ENCODE data around the gene BMP7. TPM values are rescaled to one million over a fixed set of nuclear protein-coding genes. Genes with fewer than 3 reads are reported as not detected.
"Not testable (repeated sequence)": the region's sequence is repeated elsewhere in the genome, so short reads cannot be mapped to it uniquely, and the experiment has no call there.

BMP7 gene
- total RNA-seq, 2 experiments from 2014 or later = not detected

DNA sequence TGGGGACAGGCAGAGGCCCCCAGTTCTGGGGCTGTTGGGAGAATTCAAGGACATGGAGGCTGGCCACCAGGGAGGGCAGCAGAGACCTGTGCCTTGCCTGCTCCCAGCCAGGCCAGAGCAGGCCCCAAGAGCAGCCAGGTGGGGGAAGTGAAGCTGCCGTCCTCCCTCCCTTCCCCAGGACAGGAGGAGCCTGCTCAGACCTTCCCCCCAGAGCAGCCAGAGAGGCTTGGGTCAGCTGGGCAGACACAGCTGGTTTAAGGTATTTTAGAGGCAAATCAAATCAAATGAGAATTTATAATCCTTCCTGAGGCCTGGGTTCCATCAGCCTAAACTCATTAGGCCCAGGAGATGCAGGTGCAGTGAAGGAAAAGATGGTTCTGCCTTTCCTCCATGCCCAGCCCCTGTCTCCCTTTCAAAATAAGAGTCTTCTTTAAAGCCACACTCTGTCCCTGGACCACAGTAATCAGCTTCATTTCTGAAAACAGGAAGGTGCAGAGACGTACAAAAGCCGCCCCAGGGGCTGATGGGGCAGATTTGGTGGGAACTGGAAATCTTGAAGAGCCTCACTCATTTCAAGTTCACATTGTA, 21.7 kb downstream of the BMP7 start:
- POLR2A ChIA-PET = no interaction called here
- Mint-ChIP-seq H3K27me3 (peaks cover 4% of the 10 kb centered on the region), H3K36me3 (no peaks in the 10 kb centered on the region), H3K27ac (no peak overlapping the region), H3K4me1 (no peaks in the 10 kb centered on the region), H3K4me3 (no peak overlapping the region), H3K9me3 (no peaks in the 10 kb centered on the region)
- no peak for ATAC-seq (ENCODE audit: low read depth)
- no peak for DNase-seq

DNA sequence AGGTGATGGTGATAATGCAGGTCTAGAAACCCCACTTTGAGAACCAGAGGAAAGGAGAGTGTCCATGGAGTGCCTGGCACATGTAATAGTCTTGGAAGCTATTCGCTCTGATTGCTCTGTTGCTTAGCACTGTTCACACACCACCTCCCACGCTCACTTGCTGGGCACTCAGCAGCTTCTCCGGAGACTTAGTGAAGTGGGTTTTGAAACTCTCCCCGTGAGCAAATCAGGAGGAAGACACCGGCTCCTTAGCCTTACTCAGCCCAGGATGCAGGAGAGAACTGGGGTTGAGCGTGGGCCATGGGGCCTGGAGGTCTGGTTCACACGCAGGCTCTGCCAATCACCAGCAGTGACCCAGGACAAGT, 22.2 kb downstream of the BMP7 start:
- H3K36me3 Mint-ChIP-seq = no peaks in the 10 kb centered on the region

DNA sequence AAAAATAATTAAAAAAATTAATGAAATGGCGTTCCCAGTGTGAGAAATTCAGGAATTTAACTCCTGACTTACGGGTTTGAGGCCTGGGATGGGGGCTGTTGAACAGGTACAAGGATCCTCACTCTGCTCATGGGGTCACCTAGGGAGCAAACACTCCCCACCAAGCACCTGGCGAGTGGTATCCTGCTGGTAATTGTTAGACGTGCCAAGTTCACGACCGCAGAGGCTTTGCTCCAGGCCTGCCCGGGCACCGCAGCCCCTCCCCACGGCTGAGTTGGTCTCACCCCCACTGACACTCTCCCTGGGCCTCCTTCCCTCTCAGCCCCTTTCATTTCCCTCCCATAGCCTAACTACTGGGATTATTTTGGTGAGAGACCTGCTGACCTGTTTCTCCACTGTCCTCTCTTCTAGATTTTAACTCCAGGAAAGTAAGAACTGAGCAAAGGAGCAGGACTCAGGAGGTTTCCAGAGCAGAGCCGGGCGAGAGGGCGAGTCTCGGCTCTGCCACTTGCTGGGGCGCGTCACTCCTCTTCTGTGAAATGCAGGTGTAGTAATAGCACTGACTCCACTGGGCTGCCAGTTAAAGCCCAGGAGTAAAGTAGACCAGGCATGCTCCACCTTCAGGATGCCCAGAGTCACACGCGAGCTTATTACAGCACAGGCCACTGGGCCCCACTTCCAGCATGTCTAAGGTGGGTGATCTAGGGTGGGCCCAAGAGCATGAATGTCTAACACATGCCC, 22.8 kb downstream of the BMP7 start:
- H3K36me3 Mint-ChIP-seq = no peaks in the 10 kb centered on the region
- no peaks in the 10 kb centered on the region for H3K4me1 Mint-ChIP-seq
- H3K4me3 Mint-ChIP-seq = no peak overlapping the region
- POLR2A ChIA-PET = no interaction called here
- no peak overlapping the region for H3K27ac Mint-ChIP-seq
- DNase-seq (no peak), ATAC-seq (ENCODE audit: low read depth) (no peak)
- no peaks in the 10 kb centered on the region for H3K9me3 Mint-ChIP-seq
- peaks cover 2% of the 10 kb centered on the region for H3K27me3 Mint-ChIP-seq

More for the DNA sequence above, 22.2 kb downstream of the BMP7 start:
- no peak overlapping the region for H3K27ac Mint-ChIP-seq
- no peaks in the 10 kb centered on the region for H3K9me3 Mint-ChIP-seq
- no peak for ATAC-seq (ENCODE audit: low read depth)
- POLR2A ChIA-PET = no interaction called here
- H3K4me3 Mint-ChIP-seq = no peak overlapping the region
- peaks cover 4% of the 10 kb centered on the region for H3K27me3 Mint-ChIP-seq
- H3K4me1 Mint-ChIP-seq = no peaks in the 10 kb centered on the region
- no peak for DNase-seq

DNA sequence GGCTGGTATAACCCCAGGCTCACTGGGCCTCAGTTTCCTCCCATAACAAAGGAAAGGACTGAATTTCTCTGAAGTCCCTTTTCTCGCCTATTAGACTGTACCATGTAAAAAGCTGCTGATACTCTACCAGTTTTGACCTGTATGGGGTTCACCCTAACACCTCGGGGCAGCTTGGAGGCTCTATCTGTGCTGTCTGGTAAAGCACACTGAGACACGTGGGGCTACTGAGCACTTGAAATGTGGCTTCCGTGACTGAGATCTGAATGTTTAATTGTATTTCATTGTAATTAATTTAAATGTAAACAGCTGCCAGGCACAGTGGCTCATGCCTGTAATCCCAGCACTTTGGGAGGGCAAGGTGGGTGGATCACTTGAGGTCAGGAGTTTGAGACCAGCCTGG, 24.0 kb downstream of the BMP7 start:
- Mint-ChIP-seq H3K9me3 (no peaks in the 10 kb centered on the region), H3K4me1 (no peaks in the 10 kb centered on the region), H3K4me3 (no peak overlapping the region), H3K36me3 (no peaks in the 10 kb centered on the region), H3K27me3 (peaks cover 4% of the 10 kb centered on the region), H3K27ac (no peak overlapping the region)
- no peak for DNase-seq
- no peak for ATAC-seq (ENCODE audit: low read depth)
- POLR2A ChIA-PET = no interaction called here

DNA sequence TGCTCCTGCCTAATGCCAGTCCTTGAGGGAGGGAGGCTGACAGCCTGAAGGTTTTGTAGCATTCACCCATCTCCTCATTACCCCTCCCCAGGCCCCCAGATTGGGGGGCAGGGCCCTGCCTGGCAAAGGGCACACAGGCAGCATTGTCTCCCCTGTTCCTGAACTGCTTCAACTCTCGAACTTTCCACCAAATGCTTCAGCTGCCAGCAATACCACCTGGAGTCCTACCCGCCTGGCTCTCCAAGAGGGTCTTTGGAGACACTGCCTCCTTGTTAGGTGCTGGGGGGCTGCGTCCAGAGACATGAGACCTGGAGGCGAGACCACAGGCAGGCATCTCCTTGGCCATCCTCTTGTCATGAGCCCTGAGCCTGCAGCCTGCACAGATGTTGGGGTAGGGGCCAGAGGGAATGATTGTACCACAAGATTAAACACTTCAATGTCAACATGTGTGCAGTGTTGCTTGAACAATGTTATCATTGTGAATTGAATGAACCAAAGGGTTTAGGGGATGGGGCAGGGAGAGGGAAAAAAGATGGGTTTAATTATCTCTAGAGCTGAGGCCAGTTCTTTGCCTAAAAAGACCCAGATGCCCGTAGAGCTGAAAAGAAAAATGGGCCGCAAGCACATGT, 25.0 kb downstream of the BMP7 start:
- DNase-seq = no peak
- Mint-ChIP-seq H3K9me3 (no peaks in the 10 kb centered on the region), H3K27me3 (peaks cover 7% of the 10 kb centered on the region), H3K36me3 (no peaks in the 10 kb centered on the region), H3K4me3 (no peak overlapping the region), H3K27ac (no peak overlapping the region), H3K4me1 (no peaks in the 10 kb centered on the region)
- no peak for ATAC-seq (ENCODE audit: low read depth)
- POLR2A ChIA-PET = no interaction called here

DNA sequence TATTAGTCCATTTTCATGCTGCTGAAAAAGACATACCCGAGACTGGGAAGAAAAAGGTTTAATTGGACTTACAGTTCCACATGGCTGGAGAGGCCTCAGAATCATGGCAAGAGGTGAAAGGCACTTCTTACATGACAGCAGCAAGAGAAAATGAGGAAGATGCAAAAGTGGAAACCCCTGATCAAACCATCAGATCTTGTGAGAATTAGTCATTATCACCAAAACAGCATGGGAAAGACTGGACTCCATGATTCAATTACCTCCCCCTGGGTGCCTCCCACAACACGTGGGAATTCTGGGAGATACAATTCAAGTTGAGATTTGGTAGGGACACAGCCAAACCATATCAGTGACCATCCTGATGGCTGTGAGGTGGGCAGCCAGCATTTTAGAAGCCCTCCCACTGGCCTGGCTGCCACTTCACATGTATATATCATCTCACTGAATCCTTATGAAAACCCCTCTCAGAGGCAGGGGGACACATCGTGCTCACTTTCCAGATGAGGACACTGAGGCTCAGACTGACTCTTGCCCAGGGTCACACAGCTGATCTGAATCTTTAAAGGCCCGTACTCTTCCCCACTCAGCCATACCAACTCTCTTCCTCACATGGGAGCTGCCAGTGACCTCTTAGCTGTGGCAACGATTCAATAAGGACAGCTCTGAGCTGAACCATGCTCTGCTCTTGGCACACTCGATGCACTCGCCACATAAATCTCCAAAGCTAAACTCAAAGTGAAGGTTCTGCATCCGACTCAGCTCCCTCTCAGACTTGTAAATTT, 25.7 kb downstream of the BMP7 start:
- Mint-ChIP-seq H3K4me1 (no peaks in the 10 kb centered on the region), H3K36me3 (no peaks in the 10 kb centered on the region)
- POLR2A ChIA-PET = no interaction called here

DNA sequence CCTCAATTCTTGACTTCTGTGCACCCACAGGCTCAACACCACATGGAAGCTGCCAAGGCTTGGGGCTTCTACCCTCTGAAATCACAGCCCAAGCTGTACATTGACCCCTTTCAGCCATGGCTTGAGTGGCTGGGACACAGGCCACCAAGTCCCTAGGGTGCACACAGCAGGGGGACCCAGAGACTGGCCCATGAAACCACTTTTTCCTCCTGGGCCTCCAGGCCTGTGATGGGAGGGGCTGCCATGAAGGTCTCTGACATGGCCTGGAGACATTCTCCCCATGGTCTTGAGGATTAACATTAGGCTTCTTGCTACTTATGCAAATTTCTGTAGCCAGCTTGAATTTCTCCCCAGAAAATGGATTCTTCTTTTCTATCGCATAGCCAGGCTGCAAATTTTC, 26.7 kb downstream of the BMP7 start:
- ATAC-seq (ENCODE audit: low read depth); H3K4me1 Mint-ChIP-seq; POLR2A ChIA-PET; H3K36me3 Mint-ChIP-seq; DNase-seq; H3K4me3 Mint-ChIP-seq; H3K27ac Mint-ChIP-seq; H3K9me3 Mint-ChIP-seq: not testable (repeated sequence)
- peaks cover 19% of the 10 kb centered on the region for H3K27me3 Mint-ChIP-seq

More for the DNA sequence above, 25.7 kb downstream of the BMP7 start:
- ATAC-seq (ENCODE audit: low read depth) (no peak), DNase-seq (no peak)
- peaks cover 12% of the 10 kb centered on the region for H3K27me3 Mint-ChIP-seq
- no peak overlapping the region for H3K4me3 Mint-ChIP-seq
- H3K27ac Mint-ChIP-seq = no peak overlapping the region
- H3K9me3 Mint-ChIP-seq = no peaks in the 10 kb centered on the region

DNA sequence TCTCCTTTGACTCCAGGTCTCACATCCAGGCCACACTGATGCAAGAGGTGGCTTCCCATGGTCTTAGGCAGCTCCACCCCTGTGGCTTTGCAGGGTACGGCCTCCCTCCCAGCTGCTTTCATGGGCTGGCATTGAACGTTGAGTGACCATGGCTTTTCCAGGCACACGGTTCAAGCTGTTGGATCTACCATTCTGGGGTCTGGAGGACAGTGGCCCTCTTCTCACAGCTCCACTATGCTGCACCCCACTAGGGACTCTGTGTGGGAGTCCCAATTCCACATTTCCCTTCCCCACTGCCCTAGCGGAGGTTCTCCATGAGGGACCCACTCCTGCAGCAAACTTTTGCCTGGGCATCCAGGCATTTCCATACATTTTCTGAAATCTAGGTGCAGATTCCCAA, 27.1 kb downstream of the BMP7 start:
- H3K4me3 Mint-ChIP-seq, H3K9me3 Mint-ChIP-seq, H3K27ac Mint-ChIP-seq: not testable (repeated sequence)

DNA sequence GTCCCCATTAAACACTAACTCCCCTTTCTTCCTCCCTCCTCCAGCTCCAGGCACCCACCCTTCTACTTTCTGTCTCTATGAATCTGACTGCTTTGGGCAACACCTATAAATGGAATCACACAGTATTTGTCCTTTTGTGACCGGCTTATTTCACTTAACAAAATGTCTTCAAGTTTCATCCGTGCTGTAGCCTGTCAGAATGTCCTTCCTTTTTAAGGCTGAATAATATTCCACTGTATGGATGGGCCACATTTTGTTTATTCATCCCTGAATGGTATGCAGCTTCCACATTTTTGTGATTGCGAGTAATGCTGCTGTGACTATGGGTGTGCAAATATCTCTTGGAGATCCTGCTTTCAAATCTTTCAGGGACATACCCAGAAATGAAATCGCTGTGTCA, 28.4 kb downstream of the BMP7 start:
- Mint-ChIP-seq H3K27me3 (peaks cover 27% of the 10 kb centered on the region), H3K4me3 (no peak overlapping the region), H3K4me1 (no peaks in the 10 kb centered on the region), H3K36me3 (no peaks in the 10 kb centered on the region), H3K27ac (no peak overlapping the region), H3K9me3 (no peaks in the 10 kb centered on the region)
- no peak for DNase-seq
- no peak for ATAC-seq (ENCODE audit: low read depth)
- POLR2A ChIA-PET = no interaction called here

More for the DNA sequence above, 27.1 kb downstream of the BMP7 start:
- H3K4me1 Mint-ChIP-seq; POLR2A ChIA-PET; H3K36me3 Mint-ChIP-seq; ATAC-seq (ENCODE audit: low read depth); DNase-seq: not testable (repeated sequence)
- H3K27me3 Mint-ChIP-seq = peaks cover 23% of the 10 kb centered on the region

DNA sequence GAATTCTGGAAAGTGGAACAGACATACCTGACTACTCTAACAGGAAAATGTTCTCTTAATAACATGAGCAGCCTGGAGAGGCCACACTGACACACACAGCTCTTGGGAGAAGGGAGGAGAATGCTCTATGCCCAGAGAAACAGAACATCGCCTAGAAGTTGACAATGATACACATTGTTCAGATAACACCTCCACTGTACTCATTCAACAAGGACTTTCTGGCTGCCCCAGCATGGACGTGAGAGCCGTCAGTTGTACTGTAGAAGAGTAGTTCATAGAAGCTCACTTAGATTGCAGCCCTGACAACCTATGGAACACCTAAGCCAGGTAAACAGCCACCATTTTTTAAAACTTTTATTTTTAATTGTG, 28.9 kb downstream of the BMP7 start:
- no peaks in the 10 kb centered on the region for H3K4me1 Mint-ChIP-seq
- DNase-seq (no peak), ATAC-seq (ENCODE audit: low read depth) (no peak)
- no peaks in the 10 kb centered on the region for H3K36me3 Mint-ChIP-seq
- no peaks in the 10 kb centered on the region for H3K9me3 Mint-ChIP-seq
- POLR2A ChIA-PET = no interaction called here
- peaks cover 30% of the 10 kb centered on the region for H3K27me3 Mint-ChIP-seq
- H3K27ac Mint-ChIP-seq = no peak overlapping the region
- no peak overlapping the region for H3K4me3 Mint-ChIP-seq

DNA sequence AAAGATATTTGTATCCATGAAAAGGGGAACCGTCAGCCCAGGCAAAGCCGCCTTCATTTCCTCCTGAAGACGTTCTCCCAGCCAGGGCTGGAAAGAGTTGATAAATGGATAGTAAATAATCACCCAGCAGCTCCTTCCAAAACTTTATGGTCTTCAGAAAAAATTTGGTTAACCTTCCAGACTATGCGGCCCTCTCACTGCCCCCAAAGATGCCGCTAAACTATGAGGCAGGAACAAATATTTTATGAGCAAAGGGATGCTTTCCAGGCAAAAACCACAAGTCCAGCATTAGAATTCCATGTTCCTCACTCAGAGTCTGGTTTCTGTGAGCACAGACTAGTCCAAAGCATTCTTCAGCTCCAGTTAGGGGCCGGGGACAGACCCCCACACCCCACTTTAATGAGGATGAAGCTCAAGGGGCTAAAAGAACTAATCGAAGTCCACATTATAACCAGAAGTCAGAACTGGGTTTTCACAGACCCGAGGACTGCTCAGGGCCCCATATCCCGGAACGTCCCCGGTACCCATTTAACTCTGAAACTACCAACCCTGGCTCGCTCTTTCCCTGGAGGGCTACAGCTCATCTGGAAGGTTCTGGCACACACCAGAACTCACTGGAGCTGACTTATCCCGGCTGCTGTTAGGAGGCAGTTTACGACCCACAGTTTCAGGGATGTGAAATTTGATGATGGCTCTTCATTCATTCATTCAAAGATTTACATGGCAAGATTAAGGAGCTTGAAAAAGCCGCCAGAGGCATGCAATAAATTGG, 29.4 kb downstream of the BMP7 start:
- DNase-seq = no peak
- Mint-ChIP-seq H3K4me1 (no peaks in the 10 kb centered on the region), H3K4me3 (no peak overlapping the region), H3K9me3 (no peaks in the 10 kb centered on the region), H3K36me3 (no peaks in the 10 kb centered on the region), H3K27ac (no peak overlapping the region), H3K27me3 (peaks cover 28% of the 10 kb centered on the region)
- no peak for ATAC-seq (ENCODE audit: low read depth)
- POLR2A ChIA-PET = no interaction called here

DNA sequence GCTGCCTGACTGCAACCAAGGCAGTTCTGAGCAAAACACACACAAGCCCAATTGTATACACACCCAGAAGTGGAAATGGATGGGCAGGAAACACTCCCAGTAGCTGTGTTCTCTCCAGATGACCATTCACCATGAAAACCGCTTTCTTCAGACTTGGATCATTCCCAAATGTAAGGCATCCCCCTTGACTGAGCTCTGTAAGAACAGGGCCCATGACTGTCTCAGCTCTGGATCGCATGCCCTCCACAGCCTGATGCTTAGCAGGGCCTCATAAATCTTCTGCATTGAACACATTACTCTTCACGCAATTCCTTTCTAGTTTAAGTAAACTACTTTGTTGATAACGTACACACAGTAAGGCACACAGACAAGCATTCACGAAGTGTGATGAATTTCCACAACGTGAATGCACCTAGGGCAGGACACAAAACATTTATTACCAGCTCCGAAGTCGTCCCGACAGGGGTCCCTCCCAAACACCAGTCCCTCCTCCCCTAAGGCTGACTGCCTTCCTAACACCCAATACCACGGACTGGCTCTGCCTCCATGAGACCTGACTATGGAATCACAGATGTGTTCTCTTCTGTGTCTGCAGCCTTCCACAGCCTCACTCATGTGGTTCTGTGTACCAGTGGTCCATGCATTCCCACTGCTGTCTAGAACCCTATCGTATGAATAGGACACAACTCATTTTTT, 31.7 kb downstream of the BMP7 start:
- no peak overlapping the region for H3K27ac Mint-ChIP-seq
- ATAC-seq (ENCODE audit: low read depth) (no peak), DNase-seq (no peak)
- no peaks in the 10 kb centered on the region for H3K9me3 Mint-ChIP-seq
- no peaks in the 10 kb centered on the region for H3K36me3 Mint-ChIP-seq
- no peak overlapping the region for H3K4me3 Mint-ChIP-seq
- POLR2A ChIA-PET = no interaction called here
- no peaks in the 10 kb centered on the region for H3K4me1 Mint-ChIP-seq
- H3K27me3 Mint-ChIP-seq = peaks cover 28% of the 10 kb centered on the region

DNA sequence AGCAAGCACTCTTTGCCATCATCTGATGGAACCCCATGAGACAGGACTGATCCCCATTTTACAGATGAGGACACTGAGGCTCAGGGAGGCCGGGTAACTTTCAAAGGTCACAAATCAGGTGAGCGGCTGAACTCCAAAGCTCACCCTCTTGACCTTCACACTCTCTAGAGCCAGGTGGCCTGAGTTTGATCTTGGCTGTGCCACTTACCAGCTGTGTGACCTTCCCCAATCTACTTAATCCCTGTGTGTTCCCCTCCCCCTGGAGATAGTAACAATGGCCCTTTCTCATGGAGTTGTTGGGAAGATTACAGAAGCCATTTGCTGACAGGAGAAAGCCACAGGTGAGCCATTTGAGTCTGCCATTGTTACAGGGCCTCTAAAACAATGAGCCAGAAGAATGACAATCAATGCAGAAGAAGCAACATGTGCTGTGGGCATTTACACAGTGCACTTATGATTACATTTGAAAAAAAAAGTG, 34.5 kb downstream of the BMP7 start:
- Mint-ChIP-seq H3K4me3 (no peak overlapping the region), H3K4me1 (peaks cover 2% of the 10 kb centered on the region), H3K27me3 (peaks cover 25% of the 10 kb centered on the region), H3K9me3 (no peaks in the 10 kb centered on the region), H3K36me3 (no peaks in the 10 kb centered on the region), H3K27ac (no peak overlapping the region)
- no peak for DNase-seq
- POLR2A ChIA-PET = no interaction called here
- no peak for ATAC-seq (ENCODE audit: low read depth)
